Uterus (tissue), 4 donors: ENCODE data around the gene SNTG2. TPM values are rescaled to one million over a fixed set of nuclear protein-coding genes. Genes with fewer than 3 reads are reported as not detected.

Experiments used
- DNase-seq, 2 donors: peaks; one replicate each; pipeline ENCODE4 v3.0.0-alpha.2; 2019 to 2020
- H3K27ac ChIP-seq, 2 donors: fragments of 200-600 bp; sonication (generic); 1 replicate in 1 of 2; 2 replicates in 1 of 2; pipeline ENCODE4 v1.5.1; 2016 to 2018
- H3K27me3 ChIP-seq, 2 donors: fragments of 200-600 bp; sonication (generic); one replicate each; pipeline ENCODE4 v1.5.1; 2018 to 2019; ENCODE audit warnings: control low read depth in 1 of 2
- H3K36me3 ChIP-seq, 2 donors: fragments of 200-600 bp; sonication (generic); one replicate each; pipeline ENCODE4 v1.5.1; 2019; ENCODE audit warnings: control low read depth in 1 of 2
- H3K4me1 ChIP-seq, 2 donors: fragments of 200-600 bp; sonication (generic); one replicate each; pipeline ENCODE4 v1.5.1; 2018 to 2019; ENCODE audit warnings: control low read depth in 1 of 2
- H3K4me3 ChIP-seq, 2 donors: fragments of 200-600 bp; sonication (generic); 1 replicate in 1 of 2; 2 replicates in 1 of 2; pipeline ENCODE4 v1.5.1; 2018 to 2019; ENCODE audit warnings: mild to moderate bottlenecking in 1 of 2
- H3K9me3 ChIP-seq, 2 donors: fragments of 200-600 bp; sonication (generic); one replicate each; pipeline ENCODE4 v1.5.1; 2019; ENCODE audit warnings: control low read depth in 1 of 2
- CTCF ChIP-seq, 4 experiments: fragments of 200-600 bp in 2 of 4; fragments of 450-650 bp in 2 of 4; sonication (generic) in 2 of 4; IDR thresholded peaks; one replicate each; pipeline ENCODE4 v1.5.1; 2016 to 2019; ENCODE audit warnings: antibody characterized with exemption in 4 of 4, mild to moderate bottlenecking in 2 of 4, moderate library complexity in 1 of 4
- POLR2A ChIP-seq, 2 donors: fragments of 450-650 bp; IDR thresholded peaks; one replicate each; pipeline ENCODE4 v1.6.1; 2016; ENCODE audit warnings: antibody characterized with exemption in 2 of 2, mild to moderate bottlenecking in 1 of 2, moderate library complexity in 1 of 2
- intact Hi-C: fragments of 100-400 bp; cut with DNase I; formaldehyde crosslinking; loops from one replicate; pipeline ENCODE4 v1.15.1; 2023; ENCODE audit warnings: low total_unique reads
- total RNA-seq, 4 donors: library from RNA; depleted of rRNA in 3 of 4; stranded (reverse); fragments of >200 nt in 3 of 4; gene quantifications; one replicate each; pipeline versions ENCODE4 v1.1.0 to v1.2.4, GENCODE V29; 2014 to 2023
- donor health status: DM: yes; HTN: yes; CAD: no.

The SNTG2 gene
- total RNA-seq, 4 donors from 2014 or later: 3.2 to 46.2 (median 31.4) TPM

GRCh38 chr2:1011006-1011405 is 60.4 kb downstream of the SNTG2 start:
- Histone ChIP-seq H3K27ac (no peak overlapping the region), H3K27me3 (no peaks in the 10 kb centered on the region), H3K4me3 (no peak overlapping the region), H3K4me1 (no peaks in the 10 kb centered on the region), H3K9me3 (no peaks in the 10 kb centered on the region), H3K36me3 (no peaks in the 10 kb centered on the region)
- TF ChIP-seq POLR2A (IDR thresholded peaks at IDR 0.05) (no peak), CTCF (IDR thresholded peaks at IDR 0.05) (no peak)
- intact Hi-C loops: no loop called here
- no peak for DNase-seq

- Histone ChIP-seq H3K4me3 (no peak overlapping the region), H3K9me3 (no peaks in the 10 kb centered on the region), H3K27me3 (no peaks in the 10 kb centered on the region), H3K36me3 (no peaks in the 10 kb centered on the region), H3K4me1 (no peaks in the 10 kb centered on the region), H3K27ac (no peak overlapping the region)
- TF ChIP-seq CTCF (IDR thresholded peaks at IDR 0.05) (no peak), POLR2A (IDR thresholded peaks at IDR 0.05) (no peak)
- intact Hi-C loops: no loop called here
- DNase-seq: no peak
These were observed 61.3 kb downstream of the SNTG2 start for GRCh38 chr2:1011985-1012384.

- Histone ChIP-seq H3K4me1 (no peaks in the 10 kb centered on the region), H3K4me3 (no peak overlapping the region), H3K9me3 (no peaks in the 10 kb centered on the region), H3K36me3 (no peaks in the 10 kb centered on the region), H3K27me3 (no peaks in the 10 kb centered on the region), H3K27ac (no peak overlapping the region)
- intact Hi-C loops: no loop called here
- no peak for DNase-seq
- TF ChIP-seq POLR2A (IDR thresholded peaks at IDR 0.05) (no peak), CTCF (IDR thresholded peaks at IDR 0.05) (no peak)
These were observed 64.2 kb downstream of the SNTG2 start for GRCh38 chr2:1014802-1015201.

- no peaks in the 10 kb centered on the region for H3K36me3 ChIP-seq
- DNase-seq: no peak
- H3K27ac ChIP-seq: no peak overlapping the region
- H3K27me3 ChIP-seq: no peaks in the 10 kb centered on the region
- intact Hi-C loops: no loop called here
- TF ChIP-seq POLR2A (IDR thresholded peaks at IDR 0.05) (no peak), CTCF (IDR thresholded peaks at IDR 0.05) (no peak)
- H3K4me3 ChIP-seq: no peak overlapping the region
- no peaks in the 10 kb centered on the region for H3K9me3 ChIP-seq
- H3K4me1 ChIP-seq: no peaks in the 10 kb centered on the region
These were observed 65.9 kb downstream of the SNTG2 start for GRCh38 chr2:1016500-1016899.

GRCh38 chr2:1017827-1018226 is 67.2 kb downstream of the SNTG2 start:
- TF ChIP-seq CTCF (IDR thresholded peaks at IDR 0.05) (no peak), POLR2A (IDR thresholded peaks at IDR 0.05) (no peak)
- Histone ChIP-seq H3K27me3 (no peaks in the 10 kb centered on the region), H3K4me1 (no peaks in the 10 kb centered on the region)

More at GRCh38 chr2:1017827-1018226, 67.2 kb downstream of the SNTG2 start:
- Histone ChIP-seq H3K4me3 (no peak overlapping the region), H3K36me3 (no peaks in the 10 kb centered on the region), H3K27ac (no peak overlapping the region), H3K9me3 (no peaks in the 10 kb centered on the region)
- intact Hi-C loops: no loop called here
- no peak for DNase-seq
